GM19023 (cell line): Measurements from ENCODE around the gene LENG9.
"Not testable (repeated sequence)": the region's sequence is repeated elsewhere in the genome, so short reads cannot be mapped to it uniquely, and the experiment has no call there.

Source experiments
- ATAC-seq: cut with Tn5 transposase; IDR thresholded peaks from one replicate; pipeline ENCODE4 v1.9.1; 2021; ENCODE audit warnings: mild to moderate bottlenecking, moderate library complexity; ENCODE audit not compliant: unreplicated experiment

The LENG9 gene

DNA sequence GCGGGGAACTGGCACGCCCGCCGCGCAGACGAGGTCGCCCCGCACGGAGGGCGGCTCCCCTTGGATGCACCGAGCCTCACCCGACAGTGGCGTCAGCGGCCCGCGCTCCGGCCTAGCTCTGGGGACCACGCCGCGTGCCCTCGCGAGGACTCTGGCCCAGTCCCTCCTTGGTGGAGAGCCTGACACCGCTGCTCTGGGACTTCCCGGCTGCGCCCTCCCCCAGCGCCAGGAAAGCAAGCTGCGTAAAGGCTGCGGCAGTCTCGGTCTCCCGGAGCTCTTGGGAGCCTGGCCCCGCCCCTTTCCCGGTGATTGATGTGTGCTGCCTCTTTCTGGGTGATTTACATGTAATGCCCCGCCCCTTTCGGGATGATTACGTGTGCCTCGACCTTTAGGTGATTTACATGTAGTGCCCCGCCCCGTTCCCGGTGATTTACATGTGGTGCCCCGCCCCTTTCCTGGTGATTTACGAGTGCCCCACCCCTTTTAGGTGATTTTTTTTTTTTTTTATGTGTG is at the start of gene LENG9:
Gene LENG9 (minus strand): TSS at position 248 of the 513 bp plus-strand sequence. CDS start 252 bp downstream, outside the sequence.
- ATAC-seq = peak; percentile 62

DNA sequence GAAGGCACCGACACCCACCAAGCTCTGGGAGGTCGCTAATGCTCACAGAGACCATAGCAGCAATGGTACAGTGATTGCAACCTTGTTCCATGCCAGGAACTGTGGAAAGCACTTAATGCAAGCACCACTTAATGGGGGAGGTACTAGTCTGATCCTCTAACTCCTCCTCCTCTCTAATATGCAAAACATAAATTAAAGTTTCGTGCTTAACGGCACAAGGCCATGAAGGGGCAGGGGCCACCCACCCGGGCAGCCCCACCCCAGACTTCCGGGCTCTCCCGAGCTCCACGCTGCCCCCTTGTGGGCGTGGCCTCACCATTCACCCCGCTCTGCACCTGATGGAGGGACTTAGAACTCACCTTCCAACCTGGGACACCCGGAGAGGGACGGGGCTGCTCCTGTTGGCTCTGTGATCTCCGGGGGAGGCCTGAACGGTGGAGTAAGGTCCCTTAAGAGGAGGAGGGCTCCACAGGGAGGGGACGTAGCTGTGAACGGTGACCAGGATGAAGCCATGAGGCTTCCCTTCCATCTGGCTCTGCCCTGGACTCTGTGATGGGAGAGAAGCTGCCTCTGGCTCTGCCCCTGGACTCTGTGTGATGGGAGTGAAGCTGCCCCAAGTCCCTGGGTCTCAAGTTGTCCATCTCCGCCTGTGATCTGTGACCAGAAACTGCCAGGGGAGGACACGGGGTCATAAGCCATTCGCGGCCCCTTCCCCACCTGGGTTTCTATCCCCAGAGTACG is 45.8 kb upstream of the LENG9 start:
- ATAC-seq = not testable (repeated sequence)

DNA sequence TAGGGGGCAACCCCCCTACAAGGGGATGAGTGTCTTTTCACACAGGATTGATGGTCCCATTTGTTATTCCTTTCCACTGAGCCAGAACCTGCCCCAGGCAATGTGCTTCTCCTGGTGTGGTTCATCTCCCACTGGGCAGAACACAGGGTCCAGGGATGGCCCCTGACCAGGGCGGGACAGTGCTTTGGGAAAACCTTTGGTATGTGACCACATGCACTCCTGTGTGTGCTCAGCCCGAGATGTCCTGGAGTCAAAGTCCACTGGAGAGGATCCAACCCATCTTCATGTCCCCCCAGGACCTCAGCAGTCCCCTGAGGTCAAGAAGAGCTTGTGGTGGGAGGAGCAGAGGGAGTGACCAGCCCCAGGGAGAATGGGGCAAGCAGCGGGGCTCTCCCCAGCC is 44.9 kb upstream of the LENG9 start:
- ATAC-seq = not testable (repeated sequence)

DNA sequence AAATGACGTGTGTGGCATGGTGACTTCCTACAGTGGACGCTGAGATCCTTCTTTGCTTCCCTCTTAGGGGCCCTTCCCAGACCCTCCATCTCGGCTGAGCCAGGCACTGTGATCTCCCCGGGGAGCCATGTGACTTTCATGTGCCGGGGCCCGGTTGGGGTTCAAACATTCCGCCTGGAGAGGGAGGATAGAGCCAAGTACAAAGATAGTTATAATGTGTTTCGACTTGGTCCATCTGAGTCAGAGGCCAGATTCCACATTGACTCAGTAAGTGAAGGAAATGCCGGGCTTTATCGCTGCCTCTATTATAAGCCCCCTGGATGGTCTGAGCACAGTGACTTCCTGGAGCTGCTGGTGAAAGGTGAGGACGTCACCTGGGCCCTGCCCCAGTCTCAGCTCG is 44.2 kb upstream of the LENG9 start:
- no peak for ATAC-seq

DNA sequence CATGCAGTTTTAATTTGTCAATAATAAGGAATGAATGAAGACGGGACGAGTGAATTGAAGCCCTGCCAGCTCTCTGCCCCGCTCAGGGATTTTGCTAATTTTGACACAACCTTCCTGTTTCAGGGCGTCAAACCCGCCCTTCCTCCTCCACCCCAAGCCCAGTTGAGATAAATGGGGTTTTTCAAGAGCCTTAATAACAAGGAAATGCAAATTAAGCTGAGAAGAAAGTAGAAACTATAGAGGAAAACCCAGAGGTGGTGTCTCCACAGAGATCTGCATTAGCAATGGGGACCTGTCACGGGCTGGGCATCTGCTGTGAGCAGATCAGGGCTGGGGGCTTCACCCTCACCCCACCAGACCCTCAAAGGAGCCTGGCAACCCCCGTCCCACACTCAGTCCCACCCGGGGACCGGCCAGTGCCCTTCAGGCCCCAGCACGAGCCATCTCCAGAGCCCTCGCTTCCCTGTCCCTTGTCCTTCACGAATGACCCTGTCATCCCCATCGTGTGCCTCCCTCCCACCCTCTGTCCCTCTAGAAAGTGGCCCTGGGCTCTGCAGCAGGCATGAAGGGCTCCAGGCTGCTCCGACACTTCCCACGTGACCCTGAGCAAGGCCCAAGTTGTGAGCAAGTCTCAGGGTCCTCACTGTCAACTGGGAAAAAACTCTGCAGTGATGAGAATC is 43.6 kb upstream of the LENG9 start:
- ATAC-seq = not testable (repeated sequence)

DNA sequence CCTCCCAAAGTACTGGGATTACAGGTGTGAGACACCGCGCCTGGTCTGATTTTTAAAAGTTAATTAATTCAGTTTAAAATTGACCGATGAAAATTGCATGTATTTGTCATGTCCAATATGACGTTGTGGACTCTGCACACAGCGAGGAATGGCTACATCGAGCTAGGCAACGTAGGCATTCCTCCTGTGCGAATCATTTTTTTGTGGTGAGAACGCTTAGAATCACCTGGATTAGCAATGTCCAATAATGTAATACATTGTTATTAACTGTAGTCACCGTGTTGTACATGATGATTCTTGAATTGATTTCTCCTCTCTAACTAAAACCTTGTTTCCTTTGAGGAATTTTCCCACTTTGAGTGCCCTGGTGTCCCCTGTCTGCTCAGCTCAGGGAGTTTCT is 42.5 kb upstream of the LENG9 start:
- ATAC-seq = no peak

DNA sequence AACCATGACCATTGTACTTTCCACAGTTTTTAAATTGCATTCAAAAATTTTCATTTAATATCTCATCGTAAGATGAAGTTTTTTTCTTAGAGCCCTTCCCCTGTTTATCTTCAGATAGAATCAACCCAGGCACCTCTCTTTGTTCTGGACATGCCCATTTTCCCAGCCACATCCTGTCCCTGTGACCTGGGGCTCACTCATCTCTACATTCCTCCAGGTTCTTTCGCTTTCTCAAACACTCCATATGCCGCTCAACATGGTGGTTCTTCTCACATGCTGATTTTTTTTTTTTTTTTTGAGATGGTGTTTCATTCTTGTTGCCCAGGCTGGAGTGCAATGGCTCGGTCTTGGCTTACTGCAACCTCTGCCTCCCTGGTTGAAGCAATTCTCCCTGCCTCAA is 42.0 kb upstream of the LENG9 start:
- ATAC-seq = not testable (repeated sequence)

DNA sequence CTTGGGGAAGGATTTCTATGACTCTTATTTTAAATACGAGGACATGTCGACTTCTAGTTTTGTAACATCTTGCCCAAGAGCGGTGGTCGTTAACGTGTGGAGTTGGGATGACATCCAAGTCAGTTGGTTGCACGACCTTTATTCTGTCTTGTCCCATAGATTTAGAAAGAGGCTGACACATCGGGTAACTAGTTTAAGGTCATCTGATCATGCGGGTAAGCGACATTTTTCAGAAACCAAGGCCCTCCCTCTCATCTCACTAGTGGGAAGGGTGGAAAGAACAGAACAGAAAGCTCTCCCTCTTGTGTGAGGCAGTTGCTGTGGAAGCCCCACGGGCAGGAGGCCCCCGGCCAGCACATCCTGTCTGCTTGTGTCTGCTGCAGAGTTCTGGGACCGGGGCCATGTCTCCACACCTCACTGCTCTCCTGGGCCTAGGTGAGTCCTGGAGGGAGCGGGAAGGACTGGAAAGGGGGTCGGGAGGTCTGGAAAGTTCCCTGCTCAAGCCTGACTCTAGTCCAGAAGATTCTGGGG is 39.0 kb upstream of the LENG9 start, which contains the start of gene LAIR2:
Gene LAIR2 (plus strand): TSS at position 314 of the 531 bp plus-strand sequence. CDS start 88 bp downstream, at position 402.
- ATAC-seq = no peak

DNA sequence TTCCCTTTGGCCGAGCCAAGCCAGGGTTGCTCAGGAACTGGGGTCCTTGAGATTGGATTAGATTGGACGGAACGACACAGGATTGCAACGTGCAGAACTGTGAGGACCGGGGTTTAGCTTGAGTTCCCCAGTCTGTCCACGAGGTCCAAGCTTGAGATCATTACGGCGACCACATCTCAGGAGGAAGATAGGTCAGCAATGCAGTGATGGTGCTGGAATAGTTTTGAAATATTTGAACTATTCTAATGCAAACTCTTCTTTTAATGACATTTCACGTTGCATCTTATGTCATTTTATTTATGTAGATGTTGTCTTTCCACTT is 34.8 kb upstream of the LENG9 start:
- ATAC-seq = not testable (repeated sequence)

DNA sequence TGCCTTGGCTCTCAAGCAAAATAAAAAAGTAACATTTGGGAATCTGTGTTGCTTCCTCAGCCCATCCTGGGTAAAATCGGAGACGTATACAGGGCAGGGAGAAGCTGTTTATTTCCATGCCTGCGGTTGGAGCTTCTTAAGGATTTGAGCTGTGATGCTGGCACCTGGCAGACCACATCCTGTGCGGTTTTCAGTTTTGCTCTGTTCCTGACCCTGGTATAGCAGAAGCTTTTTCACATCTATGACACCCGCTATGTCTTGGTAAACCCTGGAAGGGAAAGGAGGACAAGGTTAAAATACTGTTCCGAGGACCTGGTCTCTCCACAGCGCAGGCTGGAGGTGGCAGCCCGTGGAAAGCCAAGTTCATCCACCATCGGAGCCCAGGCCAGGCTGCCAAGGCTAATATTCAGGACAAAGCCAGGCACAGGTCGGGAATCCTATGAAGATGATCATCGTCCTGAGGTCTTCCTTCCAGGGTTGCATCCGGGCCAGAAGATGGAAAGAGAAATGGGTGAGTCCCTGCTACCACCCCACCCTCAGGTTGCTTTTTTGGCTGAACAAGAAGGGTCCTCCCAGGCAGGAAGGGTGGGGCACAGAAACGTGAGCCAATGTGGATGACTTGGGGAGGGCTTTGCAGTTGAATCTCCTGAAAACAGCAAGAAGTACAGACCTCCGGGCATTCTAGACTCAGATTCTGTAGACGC is 34.3 kb upstream of the LENG9 start:
- not testable (repeated sequence) for ATAC-seq

DNA sequence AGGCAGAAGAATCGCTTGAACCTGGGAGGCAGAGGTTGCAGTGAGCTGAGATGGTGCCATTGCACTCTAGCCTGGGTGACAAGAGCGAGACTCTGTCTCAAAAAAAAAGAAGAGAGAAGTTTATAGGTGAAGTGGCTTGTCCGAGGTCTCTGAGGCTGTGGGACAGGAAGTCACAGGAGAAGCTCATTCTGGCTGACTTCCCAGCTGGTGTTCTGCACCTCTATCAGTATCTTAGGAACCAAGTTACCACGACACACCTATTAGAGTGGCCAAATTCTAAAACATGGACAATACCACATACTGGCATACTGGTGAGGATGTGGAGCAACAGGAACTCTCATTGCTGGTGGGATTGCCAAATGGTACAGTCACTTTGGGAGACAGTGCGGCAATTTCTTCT is 31.7 kb upstream of the LENG9 start:
- not testable (repeated sequence) for ATAC-seq

DNA sequence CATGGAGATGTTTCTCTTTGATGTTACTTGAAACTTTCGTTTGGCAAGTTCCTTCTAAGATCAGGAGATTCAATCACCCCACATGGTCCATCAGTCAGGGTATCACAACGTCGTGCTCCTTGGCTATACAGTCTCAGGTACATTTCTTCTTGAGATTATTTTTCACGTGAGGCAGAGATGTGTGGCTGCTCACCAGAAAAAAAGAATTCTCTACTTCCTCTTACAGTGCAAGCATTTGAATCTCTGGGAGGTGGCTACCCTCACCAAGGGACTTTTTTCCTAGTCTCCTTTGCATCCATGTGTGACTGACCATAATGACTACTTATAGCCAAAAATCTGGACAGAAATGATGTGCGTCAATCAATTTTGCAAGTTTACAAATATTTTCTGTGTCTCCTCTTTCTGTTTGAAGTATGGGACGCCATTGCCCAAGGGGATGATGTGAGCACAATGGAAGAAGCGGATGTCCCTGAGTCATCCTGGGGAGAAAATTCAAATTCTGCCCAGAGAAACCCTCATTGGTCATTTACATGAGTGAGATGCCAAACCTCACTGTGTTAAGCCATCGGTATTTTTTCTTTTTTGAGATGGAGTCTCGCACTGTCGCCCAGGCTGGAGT is 30.5 kb upstream of the LENG9 start:
- no peak for ATAC-seq

DNA sequence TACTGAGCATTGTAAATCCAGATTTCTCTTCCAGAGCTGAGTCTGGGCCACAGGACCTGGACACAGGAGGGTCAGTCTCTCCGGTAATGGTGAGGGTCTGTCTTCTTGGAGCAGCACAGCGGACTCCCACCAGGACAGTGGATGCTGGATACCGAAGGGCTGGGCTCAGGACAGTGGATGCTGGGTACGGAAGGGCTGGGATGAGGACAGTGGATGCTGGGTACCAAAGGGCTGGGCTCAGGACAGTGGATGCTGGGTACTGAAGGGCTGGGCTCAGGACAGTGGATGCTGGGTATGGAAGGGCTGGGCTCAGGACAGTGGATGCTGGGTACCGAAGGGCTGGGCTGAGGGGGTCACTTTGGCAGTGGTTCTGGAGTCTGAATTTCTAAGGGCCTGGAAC is 29.5 kb upstream of the LENG9 start:
- ATAC-seq = not testable (repeated sequence)

DNA sequence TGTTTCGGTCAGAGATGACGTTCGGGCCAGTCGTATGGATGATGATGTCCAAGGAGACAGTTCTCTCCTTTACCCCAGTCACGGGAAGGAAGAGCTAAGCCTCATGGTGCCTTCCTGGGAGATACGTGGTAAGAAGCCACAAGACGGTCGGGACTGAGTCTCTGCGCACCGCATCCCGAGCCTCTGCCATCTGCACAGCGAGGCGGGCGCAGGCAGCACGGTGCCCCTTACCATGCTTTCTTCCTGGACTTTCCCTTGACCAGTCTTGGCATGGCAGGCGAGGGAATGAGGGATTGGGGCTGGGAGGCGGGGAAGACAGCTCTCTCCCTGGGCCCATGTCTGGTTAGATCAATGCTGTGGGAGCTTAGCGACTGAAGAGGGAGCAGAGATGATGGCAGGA is 29.0 kb upstream of the LENG9 start:
- ATAC-seq = no peak

DNA sequence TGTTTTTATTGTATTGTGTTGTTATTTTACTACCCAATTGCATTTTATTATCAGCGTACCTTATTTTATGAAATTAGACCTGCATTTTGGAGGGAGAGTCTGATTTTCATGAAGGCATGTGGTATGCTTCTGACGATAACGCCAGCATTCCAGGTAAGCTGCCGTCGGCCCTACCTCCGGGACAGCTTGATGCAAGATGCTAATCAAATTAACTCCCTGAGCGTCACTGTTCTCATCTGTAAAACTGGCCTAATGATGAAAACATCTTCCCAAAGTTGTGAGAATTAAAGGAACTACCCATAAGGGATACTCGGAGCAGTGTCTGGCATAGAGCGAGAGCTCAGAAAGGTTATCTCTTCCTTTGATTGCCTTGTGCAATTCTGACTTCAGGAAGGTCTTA is 26.2 kb upstream of the LENG9 start:
- ATAC-seq = no peak

DNA sequence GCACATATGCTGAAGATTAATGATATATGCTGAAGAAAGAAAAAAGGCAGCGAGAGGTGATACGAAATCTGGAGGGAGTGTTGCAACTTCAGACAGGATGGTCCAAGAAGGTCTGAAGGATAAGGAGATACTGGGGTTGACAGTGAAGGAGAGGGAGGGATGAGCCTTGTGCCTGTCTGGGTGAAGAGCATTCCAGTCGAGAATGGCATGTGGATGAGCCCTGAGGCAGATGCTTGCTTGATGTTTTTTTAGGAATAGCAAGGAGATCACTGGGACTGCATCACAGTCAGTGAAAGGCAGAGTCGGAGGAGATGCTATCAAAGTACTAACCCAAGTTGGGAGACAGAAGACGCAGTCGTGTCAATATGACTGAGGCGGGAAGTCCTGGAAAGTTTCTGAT is 25.8 kb upstream of the LENG9 start:
- ATAC-seq = no peak

DNA sequence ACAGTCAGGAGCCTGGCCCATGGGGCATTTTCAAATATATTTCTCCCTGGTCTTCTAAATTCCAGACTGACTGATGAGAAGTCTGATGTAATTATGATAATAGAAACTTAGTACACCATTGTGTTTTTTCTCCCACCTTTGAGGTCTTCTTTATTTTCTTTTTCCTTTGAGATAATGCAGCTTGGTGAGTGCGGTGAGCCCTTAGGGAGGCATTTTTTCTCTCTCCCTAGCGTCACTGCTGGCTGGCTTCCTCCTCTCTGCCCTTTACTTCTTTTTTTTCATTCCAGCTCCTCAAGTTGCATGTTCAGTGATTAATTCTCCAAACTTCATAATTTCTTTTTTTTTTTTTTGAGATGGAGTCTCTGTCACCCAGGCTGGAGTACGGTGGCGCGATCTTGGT is 22.3 kb upstream of the LENG9 start:
- no peak for ATAC-seq

DNA sequence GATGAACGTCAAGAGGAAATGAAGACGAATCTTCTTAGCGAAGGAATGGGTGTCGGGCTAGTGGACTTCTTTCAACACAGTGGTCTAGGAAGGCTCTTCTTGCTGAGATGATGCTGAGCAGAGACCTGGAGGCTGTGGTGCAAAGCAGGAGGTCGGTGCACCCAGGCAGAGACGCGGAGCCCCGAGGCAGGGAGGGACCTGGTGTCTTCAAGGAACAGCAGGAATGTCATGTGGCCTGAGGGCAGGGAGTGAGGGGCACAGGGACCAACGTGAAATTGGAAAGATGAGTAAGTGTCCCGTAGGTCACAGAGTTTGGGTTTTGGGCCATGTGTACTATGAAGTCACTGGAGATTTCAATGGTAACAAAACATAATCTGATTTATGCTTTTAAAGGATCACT is 20.9 kb upstream of the LENG9 start:
- no peak for ATAC-seq

DNA sequence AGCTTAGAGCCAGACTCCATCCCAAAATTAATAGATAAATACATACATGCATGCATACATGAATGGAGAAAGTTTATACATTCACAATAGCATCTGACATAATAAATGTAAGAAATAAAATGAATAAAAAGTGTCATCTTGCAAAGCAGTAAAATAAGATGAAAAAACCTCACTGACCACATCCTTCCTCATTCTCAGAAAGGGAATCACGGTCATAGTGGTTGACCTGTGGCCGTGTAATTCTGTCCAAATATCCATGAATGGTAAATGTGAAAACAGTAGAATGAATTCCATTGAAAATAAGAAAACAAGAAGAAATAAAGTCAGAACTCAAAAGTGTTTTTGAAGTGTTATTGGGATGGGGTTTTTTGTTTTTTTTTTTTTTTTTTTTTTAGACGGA is 19.3 kb upstream of the LENG9 start:
- no peak for ATAC-seq

DNA sequence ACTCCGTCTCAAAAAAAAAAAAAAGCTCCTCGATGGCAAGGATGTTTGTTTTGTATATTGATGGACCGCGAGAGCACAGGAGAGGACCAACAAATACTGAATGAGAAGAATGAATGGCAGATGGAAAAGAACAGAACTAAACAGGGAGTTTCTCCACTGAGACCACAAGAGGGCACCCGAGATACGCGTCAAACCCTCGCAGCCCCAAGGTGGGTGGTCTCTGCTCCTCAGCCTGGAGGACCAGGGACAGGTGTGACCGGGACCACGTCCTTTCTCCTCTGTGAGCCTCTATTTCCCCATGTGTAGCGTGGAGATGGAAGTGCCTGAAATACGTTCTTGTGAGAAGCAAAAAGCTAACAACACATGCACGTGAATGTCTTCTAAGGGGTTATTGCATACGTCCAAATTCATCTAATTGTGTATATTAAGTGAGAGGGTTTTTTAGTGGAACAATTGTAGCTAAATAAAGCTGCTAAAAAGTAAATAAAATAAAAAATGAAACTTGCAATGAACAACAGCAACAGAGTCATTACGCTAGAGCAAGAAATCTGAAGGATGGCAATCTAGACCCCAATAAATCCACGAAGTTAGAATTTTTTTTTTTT is 17.9 kb upstream of the LENG9 start:
- ATAC-seq = no peak

DNA sequence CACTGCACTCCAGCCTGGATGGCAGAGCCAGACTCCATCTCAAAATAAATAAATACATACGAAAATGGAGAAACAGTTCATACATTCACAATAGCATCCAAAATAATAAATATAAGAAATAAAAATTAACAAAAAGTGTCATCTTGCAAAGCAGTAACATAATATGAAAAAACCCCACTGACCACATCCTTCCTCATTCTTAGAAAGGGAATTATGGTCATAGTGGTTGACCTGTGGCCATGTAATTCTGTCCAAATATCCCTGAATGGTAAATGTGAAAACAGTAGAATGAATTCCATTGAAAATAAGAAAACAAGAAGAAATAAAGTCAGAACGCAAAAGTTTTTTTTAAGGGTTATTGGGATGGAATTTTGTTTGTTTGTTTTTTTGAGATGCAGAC is 16.5 kb upstream of the LENG9 start:
- ATAC-seq = no peak
